ENCODE results near the gene ZBED1.

- TF ChIP-seq EZH2 (IDR thresholded peaks at IDR 0.05; ENCODE audit: low read depth, unreplicated experiment) = no peak
- no peak for TF ChIP-seq CTCF (conservative IDR thresholded peaks at IDR 0.05; ENCODE audit: low read depth in 2 of 2)
- TF ChIP-seq CREB1 (CRISPR knock-in tag; IDR thresholded peaks at IDR 0.05; ENCODE audit: low read depth) = no peak
- TF ChIP-seq STAT1 (IDR thresholded peaks at IDR 0.05; ENCODE audit: unreplicated experiment) = no peak
These were observed 42.2 kb upstream of the ZBED1 start for GRCh38 chrX:2542826-2543521.

Data from GM23338 (cell line).